Right lobe of liver (tissue), 4 donors: Measurements from ENCODE around the gene CTAGE4.

Experiments used
- CTCF ChIP-seq, 4 donors: fragments of 200-600 bp in 3 of 4; fragments of 450-650 bp in 1 of 4; IDR thresholded peaks; one replicate each; pipeline versions ENCODE4 v1.5.1 to v1.8.0; 2016 to 2022; ENCODE audit warnings: antibody characterized with exemption in 4 of 4, mild to moderate bottlenecking in 2 of 4
- POLR2A ChIP-seq: fragments of 450-650 bp; IDR thresholded peaks from one replicate; pipeline ENCODE4 v1.6.1; 2017; ENCODE audit warnings: antibody characterized with exemption, mild to moderate bottlenecking
- donor health status: DM: no; HTN: no; CAD: no.
- donor health status: DM: no; HTN: no; CAD: no.
- donor health status: DM: no; HTN: yes; CAD: no.

GRCh38 chr7:144148224-144148827 lies 34.9 kb upstream of the CTAGE4 start:
- TF ChIP-seq POLR2A, result no peak
- no peak for TF ChIP-seq CTCF (IDR thresholded peaks at IDR 0.05)
